Calu3 (cell line): Measurements from ENCODE around the gene GNG5. TPM values are rescaled to one million over a fixed set of nuclear protein-coding genes. Genes with fewer than 3 reads are reported as not detected.

Experiments used
- BruUV-seq: library from RNA; stranded (reverse); fragments of 400-500 nt; replicated peaks from 2 replicates; lab custom pipeline; 2021; lab: Mats Ljungman, UMichigan
- CTCF ChIA-PET: fragments of 300-600 bp; sonication (Branson Sonifier 250); formaldehyde crosslinking; loops from one replicate; lab custom pipeline; 2022; ENCODE audit warnings: antibody characterized with exemption; lab: Charles Lee
- DNase-seq: peaks from one replicate; pipeline ENCODE4 v3.0.0; 2022
- H3K27ac Mint-ChIP-seq: one replicate; pipeline ENCODE4 v1.8.0; 2022; ENCODE audit warnings: mixed read lengths; ENCODE audit not compliant: unreplicated experiment
- H3K27me3 Mint-ChIP-seq: one replicate; pipeline ENCODE4 v1.8.0; 2022; ENCODE audit warnings: mixed read lengths; ENCODE audit not compliant: unreplicated experiment
- H3K36me3 Mint-ChIP-seq: one replicate; pipeline ENCODE4 v1.8.0; 2022; ENCODE audit warnings: mild to moderate bottlenecking, moderate library complexity, mixed read lengths; ENCODE audit not compliant: insufficient read depth, unreplicated experiment
- H3K4me1 Mint-ChIP-seq: one replicate; pipeline ENCODE4 v1.8.0; 2022; ENCODE audit warnings: mild to moderate bottlenecking, low read depth, mixed read lengths; ENCODE audit not compliant: unreplicated experiment
- H3K4me3 Mint-ChIP-seq: one replicate; pipeline ENCODE4 v1.8.0; 2022; ENCODE audit warnings: mild to moderate bottlenecking, low read depth, moderate library complexity, mixed read lengths; ENCODE audit not compliant: unreplicated experiment
- H3K9me3 Mint-ChIP-seq: one replicate; pipeline ENCODE4 v1.8.0; 2022; ENCODE audit warnings: low read depth, mixed read lengths; ENCODE audit not compliant: unreplicated experiment
- intact Hi-C: fragments of 100-400 bp; cut with micrococcal nuclease; formaldehyde crosslinking; loops from one replicate; pipeline ENCODE4 v1.10.0; 2022; ENCODE audit not compliant: unreplicated experiment
- total RNA-seq: library from RNA; stranded (reverse); gene quantifications from 2 replicates; pipeline ENCODE4 v1.2.3, GENCODE V29; 2022
- TF ChIP-seq, protein P1 (sequence below): fragments of 200-600 bp; IDR thresholded peaks from one replicate; pipeline ENCODE4 v1.8.0; 2022; ENCODE audit warnings: antibody characterized with exemption; ENCODE audit not compliant: unreplicated experiment

Gene GNG5
- total RNA-seq, 1 experiment from 2014 or later, result 118 TPM

GRCh38 chr1:84497631-84498275, 8.6 kb downstream of the GNG5 start:
- no TSS peak for BruUV-seq
- CTCF ChIA-PET, result no interaction called here
- no peak overlapping the region for H3K4me3 Mint-ChIP-seq
- H3K27ac Mint-ChIP-seq, result no peak overlapping the region
- no peaks in the 10 kb centered on the region for H3K9me3 Mint-ChIP-seq
- intact Hi-C loops, result no loop called here
- H3K4me1 Mint-ChIP-seq, result peaks cover 10% of the 10 kb centered on the region
- TF ChIP-seq, protein P1, sequence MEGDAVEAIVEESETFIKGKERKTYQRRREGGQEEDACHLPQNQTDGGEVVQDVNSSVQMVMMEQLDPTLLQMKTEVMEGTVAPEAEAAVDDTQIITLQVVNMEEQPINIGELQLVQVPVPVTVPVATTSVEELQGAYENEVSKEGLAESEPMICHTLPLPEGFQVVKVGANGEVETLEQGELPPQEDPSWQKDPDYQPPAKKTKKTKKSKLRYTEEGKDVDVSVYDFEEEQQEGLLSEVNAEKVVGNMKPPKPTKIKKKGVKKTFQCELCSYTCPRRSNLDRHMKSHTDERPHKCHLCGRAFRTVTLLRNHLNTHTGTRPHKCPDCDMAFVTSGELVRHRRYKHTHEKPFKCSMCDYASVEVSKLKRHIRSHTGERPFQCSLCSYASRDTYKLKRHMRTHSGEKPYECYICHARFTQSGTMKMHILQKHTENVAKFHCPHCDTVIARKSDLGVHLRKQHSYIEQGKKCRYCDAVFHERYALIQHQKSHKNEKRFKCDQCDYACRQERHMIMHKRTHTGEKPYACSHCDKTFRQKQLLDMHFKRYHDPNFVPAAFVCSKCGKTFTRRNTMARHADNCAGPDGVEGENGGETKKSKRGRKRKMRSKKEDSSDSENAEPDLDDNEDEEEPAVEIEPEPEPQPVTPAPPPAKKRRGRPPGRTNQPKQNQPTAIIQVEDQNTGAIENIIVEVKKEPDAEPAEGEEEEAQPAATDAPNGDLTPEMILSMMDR, result no peak
- H3K27me3 Mint-ChIP-seq, result no peaks in the 10 kb centered on the region
- H3K36me3 Mint-ChIP-seq, result peaks cover 26% of the 10 kb centered on the region
- DNase-seq, result no peak

- TF ChIP-seq, protein P1, result no peak
- peaks cover 10% of the 10 kb centered on the region for H3K4me1 Mint-ChIP-seq
- H3K27me3 Mint-ChIP-seq, result no peaks in the 10 kb centered on the region
- no peak for DNase-seq
- no peaks in the 10 kb centered on the region for H3K9me3 Mint-ChIP-seq
- no TSS peak for BruUV-seq
- intact Hi-C loops, result no loop called here
- peaks cover 22% of the 10 kb centered on the region for H3K36me3 Mint-ChIP-seq
- CTCF ChIA-PET, result no interaction called here
- H3K4me3 Mint-ChIP-seq, result no peak overlapping the region
- H3K27ac Mint-ChIP-seq, result no peak overlapping the region
Measured at GRCh38 chr1:84496498-84496897, 9.9 kb downstream of the GNG5 start.

DNA sequence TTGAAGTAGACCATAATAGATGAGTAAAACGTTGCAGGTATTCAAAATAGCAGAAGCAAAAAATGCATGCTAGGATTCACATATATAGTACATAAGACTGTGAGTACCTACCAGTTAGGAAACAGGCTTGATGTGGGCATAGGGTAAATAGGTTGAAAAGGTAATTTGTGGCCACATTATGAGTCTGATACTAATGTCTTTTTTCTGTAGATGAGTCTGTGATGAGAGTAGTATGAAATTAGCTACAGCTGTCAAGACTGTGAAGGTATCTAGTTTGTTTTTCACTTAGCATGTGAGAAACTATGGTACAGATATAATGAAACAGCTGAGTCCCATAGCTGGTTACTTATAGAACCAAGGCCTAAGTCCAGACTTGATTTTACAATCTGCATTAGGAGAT, 12.6 kb downstream of the GNG5 start:
- intact Hi-C loops, result no loop called here
- no peaks in the 10 kb centered on the region for H3K4me1 Mint-ChIP-seq
- no peaks in the 10 kb centered on the region for H3K9me3 Mint-ChIP-seq
- DNase-seq, result no peak
- no TSS peak for BruUV-seq
- TF ChIP-seq, protein P1, result no peak
- CTCF ChIA-PET, result no interaction called here
- H3K27me3 Mint-ChIP-seq, result no peaks in the 10 kb centered on the region
- peak overlapping the region; percentile 72 for H3K27ac Mint-ChIP-seq
- H3K36me3 Mint-ChIP-seq, result peaks cover 17% of the 10 kb centered on the region
- H3K4me3 Mint-ChIP-seq, result no peak overlapping the region

DNA sequence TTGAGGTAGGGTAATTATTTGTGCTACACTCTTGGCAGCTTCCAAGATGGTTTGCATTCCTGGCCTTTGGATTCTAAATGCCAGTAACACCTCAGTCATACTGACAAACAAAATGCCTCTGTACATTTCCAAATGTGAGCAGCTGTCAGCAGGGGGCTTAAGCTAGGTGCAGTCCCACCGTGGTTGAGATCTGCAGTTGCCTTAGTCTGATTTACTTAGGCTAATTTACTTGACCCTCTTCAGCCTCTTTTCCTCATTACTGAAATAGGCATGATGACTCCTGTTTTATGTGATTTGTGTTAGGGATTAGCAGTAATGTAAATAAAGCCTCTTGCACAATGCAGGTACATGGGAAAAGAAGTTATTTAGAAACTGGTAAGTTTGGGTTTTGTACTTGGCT, 13.7 kb downstream of the GNG5 start:
- H3K9me3 Mint-ChIP-seq, result no peaks in the 10 kb centered on the region
- BruUV-seq, result no TSS peak
- no peak overlapping the region for H3K27ac Mint-ChIP-seq
- peaks cover 18% of the 10 kb centered on the region for H3K36me3 Mint-ChIP-seq
- CTCF ChIA-PET, result interaction anchor here (0.6 kb wide), 1 partner anchor 13 kb away, joined by 3 read pairs; no protein-coding TSS in a partner anchor
- no peaks in the 10 kb centered on the region for H3K27me3 Mint-ChIP-seq
- intact Hi-C loops, result no loop called here
- H3K4me3 Mint-ChIP-seq, result no peak overlapping the region
- TF ChIP-seq, protein P1, result no peak
- DNase-seq, result no peak
- H3K4me1 Mint-ChIP-seq, result no peaks in the 10 kb centered on the region
